Astrocyte (in vitro differentiated cells and primary cell): ENCODE results near the gene BCAT1. TPM values are rescaled to one million over a fixed set of nuclear protein-coding genes. Genes with fewer than 3 reads are reported as not detected.
A peak's percentile ranks its signal among the peaks of the same experiment; 100 is the strongest.

Experiments used
- DNase-seq: peaks from one replicate; pipeline ENCODE4 v3.0.0-alpha.2; 2010; ENCODE audit warnings: low read depth
- FAIRE-seq: peaks from 2 replicates; lab custom pipeline; 2011; peaks lifted over from hg19 to GRCh38; lab: Jason Lieb, UNC
- H2AFZ ChIP-seq: 2 replicates; pipeline ENCODE4 v1.6.0; 2012; ENCODE audit warnings: low read depth, low read length, inconsistent platforms
- H3K27ac ChIP-seq: 2 replicates; pipeline ENCODE4 v1.5.1; 2011; ENCODE audit warnings: low read depth, low read length, inconsistent platforms
- H3K27me3 ChIP-seq: 2 replicates; pipeline ENCODE4 v1.6.0; 2011; ENCODE audit warnings: low read length, inconsistent platforms; ENCODE audit not compliant: insufficient read depth
- H3K36me3 ChIP-seq: 2 replicates; pipeline ENCODE4 v1.5.1; 2011; ENCODE audit warnings: low read length, inconsistent platforms; ENCODE audit not compliant: insufficient read depth
- H3K4me1 ChIP-seq: 2 replicates; pipeline ENCODE4 v1.5.1; 2011; ENCODE audit warnings: low read length, inconsistent platforms; ENCODE audit not compliant: insufficient read depth
- H3K4me2 ChIP-seq: 2 replicates; pipeline ENCODE4 v1.6.0; 2012; ENCODE audit warnings: low read length, inconsistent platforms
- H3K4me3 ChIP-seq: 2 replicates; pipeline ENCODE4 v1.5.1; 2011; ENCODE audit warnings: low read depth, mild to moderate bottlenecking, low read length, inconsistent platforms; ENCODE audit not compliant: insufficient read depth
- H3K79me2 ChIP-seq: 2 replicates; pipeline ENCODE4 v1.6.0; 2012; ENCODE audit warnings: mild to moderate bottlenecking, low read length, inconsistent platforms; ENCODE audit not compliant: insufficient read depth
- H3K9ac ChIP-seq: 2 replicates; pipeline ENCODE4 v1.6.0; 2012; ENCODE audit warnings: mild to moderate bottlenecking, low read length, inconsistent platforms
- H3K9me3 ChIP-seq: 2 replicates; pipeline ENCODE4 v1.5.1; 2012; ENCODE audit warnings: low read depth, mild to moderate bottlenecking, low read length, inconsistent platforms; ENCODE audit not compliant: insufficient read depth
- H4K20me1 ChIP-seq: 2 replicates; pipeline ENCODE4 v1.6.0; 2012; ENCODE audit warnings: low read length, inconsistent platforms; ENCODE audit not compliant: insufficient read depth
- H3K27ac Mint-ChIP-seq: one replicate; pipeline ENCODE4 v1.8.0; 2021; ENCODE audit warnings: mild to moderate bottlenecking, mixed read lengths; ENCODE audit not compliant: unreplicated experiment
- H3K27me3 Mint-ChIP-seq: one replicate; pipeline ENCODE4 v1.8.0; 2021; ENCODE audit warnings: low read depth, mixed read lengths; ENCODE audit not compliant: unreplicated experiment
- H3K36me3 Mint-ChIP-seq: one replicate; pipeline ENCODE4 v1.8.0; 2021; ENCODE audit warnings: low read depth, mixed read lengths; ENCODE audit not compliant: unreplicated experiment
- H3K4me1 Mint-ChIP-seq: one replicate; pipeline ENCODE4 v1.8.0; 2021; ENCODE audit warnings: low read depth, mixed read lengths; ENCODE audit not compliant: unreplicated experiment
- H3K4me3 Mint-ChIP-seq: one replicate; pipeline ENCODE4 v1.8.0; 2021; ENCODE audit warnings: mild to moderate bottlenecking, moderate library complexity, mixed read lengths; ENCODE audit not compliant: unreplicated experiment
- H3K9me3 Mint-ChIP-seq: one replicate; pipeline ENCODE4 v1.8.0; 2021; ENCODE audit warnings: mild to moderate bottlenecking, mixed read lengths; ENCODE audit not compliant: unreplicated experiment
- CTCF ChIP-seq: IDR thresholded peaks from 2 replicates; pipeline ENCODE4 v1.5.1; 2011; ENCODE audit warnings: low read depth, mild to moderate bottlenecking, inconsistent platforms, low read length, moderate library complexity; ENCODE audit not compliant: insufficient read depth
- EZH2 ChIP-seq: IDR thresholded peaks from 2 replicates; pipeline ENCODE4 v1.6.1; 2012; ENCODE audit warnings: mild to moderate bottlenecking, low read length, inconsistent platforms; ENCODE audit not compliant: insufficient read depth
- total RNA-seq: library from RNA; stranded (reverse); gene quantifications from 2 replicates; pipeline ENCODE4 v1.2.1, GENCODE V29; 2021

BCAT1 gene
- total RNA-seq, 1 donor from 2014 or later = 476 TPM

DNA sequence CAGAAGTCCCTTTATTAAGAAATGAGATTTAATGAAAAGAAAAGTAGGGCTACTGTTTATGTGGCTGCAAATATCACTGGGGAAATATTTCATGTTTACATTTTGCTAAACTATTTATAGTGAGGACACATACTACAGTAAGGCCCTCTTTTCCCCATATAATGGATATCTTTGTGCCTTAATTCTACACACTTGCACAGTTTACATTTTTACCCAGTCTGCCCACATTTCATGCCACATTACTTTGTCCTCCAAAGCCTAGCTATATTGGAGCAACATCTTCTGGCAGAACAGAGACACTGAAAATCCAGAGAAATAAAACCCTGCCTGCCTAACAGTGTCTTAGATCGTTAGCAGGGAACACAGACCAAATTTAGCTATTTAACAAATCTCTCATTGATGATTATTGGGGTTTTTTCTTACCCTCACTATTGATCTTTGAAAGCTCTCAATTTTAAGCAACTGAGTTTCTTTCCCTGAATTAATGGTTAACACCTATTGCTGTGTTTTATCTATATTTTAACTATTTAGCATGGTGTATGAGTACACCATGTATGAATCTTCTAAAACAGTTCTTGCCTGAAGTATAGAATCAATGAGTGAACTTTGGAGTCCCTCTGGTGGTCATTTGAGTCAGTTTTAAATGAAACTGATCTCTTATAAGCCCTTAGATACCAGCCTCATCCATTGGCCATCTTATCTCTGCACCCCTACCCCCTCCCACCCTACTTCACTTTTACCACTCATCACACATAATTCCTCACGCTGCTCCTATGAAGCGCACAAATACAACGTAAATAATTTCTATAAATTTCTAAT is 170.2 kb downstream of the BCAT1 start:
- Histone ChIP-seq H3K4me3 (no peak overlapping the region), H3K27me3 (no peaks in the 10 kb centered on the region), H3K36me3 (no peaks in the 10 kb centered on the region), H3K9me3 (no peaks in the 10 kb centered on the region), H2AFZ (no peak overlapping the region), H3K79me2 (no peaks in the 10 kb centered on the region), H3K9ac (no peak overlapping the region), H3K27ac (no peak overlapping the region), H3K4me2 (no peak overlapping the region), H3K4me1 (peaks cover 4% of the 10 kb centered on the region), H4K20me1 (no peaks in the 10 kb centered on the region)
- Mint-ChIP-seq H3K27ac (no peak overlapping the region), H3K36me3 (no peaks in the 10 kb centered on the region), H3K27me3 (no peaks in the 10 kb centered on the region), H3K9me3 (no peaks in the 10 kb centered on the region), H3K4me3 (no peak overlapping the region), H3K4me1 (peaks cover 8% of the 10 kb centered on the region)
- FAIRE-seq = no peak
- TF ChIP-seq EZH2 = no peak
- peak; percentile 42 for TF ChIP-seq CTCF
- peak; percentile 38 for DNase-seq

GRCh38 chr12:24777359-24777758 is 171.5 kb downstream of the BCAT1 start:
- no peaks in the 10 kb centered on the region for H4K20me1 ChIP-seq
- H3K4me3 ChIP-seq = no peak overlapping the region
- DNase-seq = no peak
- no peak for FAIRE-seq
- no peak overlapping the region for H2AFZ ChIP-seq
- no peaks in the 10 kb centered on the region for H3K9me3 Mint-ChIP-seq
- H3K36me3 ChIP-seq = no peaks in the 10 kb centered on the region
- no peak overlapping the region for H3K9ac ChIP-seq
- H3K36me3 Mint-ChIP-seq = no peaks in the 10 kb centered on the region
- H3K4me2 ChIP-seq = no peak overlapping the region
- H3K27me3 ChIP-seq = no peaks in the 10 kb centered on the region
- no peak overlapping the region for H3K27ac Mint-ChIP-seq
- no peaks in the 10 kb centered on the region for H3K79me2 ChIP-seq
- H3K27ac ChIP-seq = no peak overlapping the region
- TF ChIP-seq CTCF (no peak), EZH2 (no peak)
- H3K27me3 Mint-ChIP-seq = no peaks in the 10 kb centered on the region
- peaks cover 4% of the 10 kb centered on the region for H3K4me1 ChIP-seq
- H3K4me3 Mint-ChIP-seq = no peak overlapping the region
- H3K9me3 ChIP-seq = no peaks in the 10 kb centered on the region
- peaks cover 13% of the 10 kb centered on the region for H3K4me1 Mint-ChIP-seq

DNA sequence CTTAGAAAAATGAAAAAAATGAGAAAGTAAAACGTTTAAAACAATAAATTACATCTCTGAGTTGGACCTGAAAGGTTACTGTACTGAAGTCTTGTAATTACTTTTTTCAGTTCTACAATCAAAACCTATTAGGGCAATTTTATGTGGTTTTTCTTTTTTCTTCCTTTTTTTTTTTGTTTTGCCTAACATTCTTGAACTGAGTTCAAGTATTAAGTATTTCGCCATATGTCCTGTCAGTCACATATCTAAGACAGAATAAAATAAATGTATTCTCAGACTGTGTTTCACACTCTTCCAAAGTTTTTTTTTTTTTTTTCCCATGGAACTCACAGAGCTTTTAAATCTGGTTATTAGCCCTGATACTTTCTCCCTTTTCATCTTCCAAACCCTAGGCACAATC is 172.0 kb downstream of the BCAT1 start:
- no peak overlapping the region for H3K4me3 Mint-ChIP-seq
- no peak overlapping the region for H3K4me2 ChIP-seq
- no peaks in the 10 kb centered on the region for H3K9me3 Mint-ChIP-seq
- peaks cover 13% of the 10 kb centered on the region for H3K4me1 Mint-ChIP-seq
- no peaks in the 10 kb centered on the region for H3K36me3 ChIP-seq
- TF ChIP-seq EZH2 = no peak
- no peak for TF ChIP-seq CTCF
- H3K4me1 ChIP-seq = peaks cover 4% of the 10 kb centered on the region
- FAIRE-seq = no peak
- no peaks in the 10 kb centered on the region for H4K20me1 ChIP-seq
- H3K36me3 Mint-ChIP-seq = no peaks in the 10 kb centered on the region
- no peak overlapping the region for H3K27ac ChIP-seq
- H3K4me3 ChIP-seq = no peak overlapping the region
- no peak overlapping the region for H3K9ac ChIP-seq
- no peaks in the 10 kb centered on the region for H3K27me3 Mint-ChIP-seq
- H3K27me3 ChIP-seq = no peaks in the 10 kb centered on the region
- no peak for DNase-seq
- no peak overlapping the region for H3K27ac Mint-ChIP-seq
- H3K79me2 ChIP-seq = no peaks in the 10 kb centered on the region
- H2AFZ ChIP-seq = no peak overlapping the region
- no peaks in the 10 kb centered on the region for H3K9me3 ChIP-seq
